ENCODE measurements around the gene RELT.

RELT gene

GRCh38 chr11:73382183-73382582 lies 6.0 kb downstream of the RELT start:
- no peak overlapping the region for H3K4me3 ChIP-seq (ENCODE audit: low read depth, low read length)
- no peak for DNase-seq (ENCODE audit: low read depth)
- no peak for TF ChIP-seq CTCF (conservative IDR thresholded peaks at IDR 0.05; ENCODE audit: low read depth, low read length)

GRCh38 chr11:73382747-73383146 lies 6.5 kb downstream of the RELT start:
- no peak overlapping the region for H3K4me3 ChIP-seq (ENCODE audit: low read depth, low read length)
- TF ChIP-seq CTCF (conservative IDR thresholded peaks at IDR 0.05; ENCODE audit: low read depth, low read length) = no peak
- DNase-seq (ENCODE audit: low read depth) = no peak

- no peak overlapping the region for H3K4me3 ChIP-seq (ENCODE audit: low read depth, low read length)
- DNase-seq (ENCODE audit: low read depth) = no peak
- no peak for TF ChIP-seq CTCF (conservative IDR thresholded peaks at IDR 0.05; ENCODE audit: low read depth, low read length)
Measured at GRCh38 chr11:73383249-73384124, 7.3 kb downstream of the RELT start.

GRCh38 chr11:73384125-73384441 lies 7.9 kb downstream of the RELT start:
- no peak overlapping the region for H3K4me3 ChIP-seq (ENCODE audit: low read depth, low read length)
- no peak for TF ChIP-seq CTCF (conservative IDR thresholded peaks at IDR 0.05; ENCODE audit: low read depth, low read length)

GRCh38 chr11:73384531-73384871 lies 8.3 kb downstream of the RELT start:
- H3K4me3 ChIP-seq (ENCODE audit: low read depth, low read length) = no peak overlapping the region
- DNase-seq (ENCODE audit: low read depth) = no peak
- no peak for TF ChIP-seq CTCF (conservative IDR thresholded peaks at IDR 0.05; ENCODE audit: low read depth, low read length)

More at GRCh38 chr11:73384125-73384441, 7.9 kb downstream of the RELT start:
- DNase-seq (ENCODE audit: low read depth) = no peak

- DNase-seq (ENCODE audit: low read depth) = peak; percentile 31
- no peak overlapping the region for H3K4me3 ChIP-seq (ENCODE audit: low read depth, low read length)
- no peak for TF ChIP-seq CTCF (conservative IDR thresholded peaks at IDR 0.05; ENCODE audit: low read depth, low read length)
Measured at GRCh38 chr11:73384872-73385689, 8.9 kb downstream of the RELT start.

Data from choroid plexus epithelial cell (primary cell).